Heart right ventricle (tissue), 16 donors: ENCODE measurements around the gene RELB. TPM values are rescaled to one million over a fixed set of nuclear protein-coding genes. Genes with fewer than 3 reads are reported as not detected.

Experiments
- ATAC-seq, 8 donors: fragments of 200-7000 bp; cut with Tn5 transposase; one replicate each; pipeline ENCODE4 v1.9.1; 2020; ENCODE audit warnings: mild to moderate bottlenecking in 8 of 8, moderate library complexity in 8 of 8, moderate number of reproducible peaks in 1 of 8
- DNase-seq, 2 donors: peaks; one replicate each; pipeline ENCODE4 v3.0.0-alpha.2; 2020
- H3K27ac ChIP-seq, 10 donors: fragments of 200-600 bp; sonication (generic) in 2 of 10; one replicate each; pipeline versions ENCODE4 v1.5.0 to v1.8.0; 2020 to 2022; ENCODE audit warnings: mild to moderate bottlenecking in 3 of 10
- H3K27me3 ChIP-seq, 7 donors: fragments of 200-600 bp; one replicate each; pipeline ENCODE4 v1.8.0; 2021 to 2022; ENCODE audit warnings: mild to moderate bottlenecking in 2 of 7
- H3K36me3 ChIP-seq, 9 donors: fragments of 200-600 bp; sonication (generic) in 1 of 9; one replicate each; pipeline versions ENCODE4 v1.5.0 to v1.8.0; 2020 to 2022; ENCODE audit warnings: mild to moderate bottlenecking in 2 of 9
- H3K4me1 ChIP-seq, 9 donors: fragments of 200-600 bp; sonication (generic) in 1 of 9; one replicate each; pipeline versions ENCODE4 v1.5.0 to v1.8.0; 2020 to 2022; ENCODE audit warnings: mild to moderate bottlenecking in 4 of 9
- H3K4me3 ChIP-seq, 10 donors: fragments of 200-600 bp; sonication (generic) in 2 of 10; one replicate each; pipeline versions ENCODE4 v1.5.0 to v1.8.0; 2020 to 2022; ENCODE audit warnings: mild to moderate bottlenecking in 7 of 10, moderate library complexity in 2 of 10
- H3K9me3 ChIP-seq, 11 donors: fragments of 200-600 bp in 10 of 11; sonication (generic) in 2 of 11; one replicate each; pipeline versions ENCODE4 v1.5.0 to v1.8.0; 2013 to 2022; ENCODE audit warnings: mild to moderate bottlenecking in 2 of 11, control low read depth in 1 of 11, moderate library complexity in 1 of 11
- CTCF ChIP-seq, 9 donors: fragments of 200-600 bp; sonication (generic) in 2 of 9; IDR thresholded peaks; one replicate each; pipeline versions ENCODE4 v1.5.0 to v1.8.0; 2021 to 2022; ENCODE audit warnings: antibody characterized with exemption in 9 of 9, mild to moderate bottlenecking in 5 of 9, moderate library complexity in 1 of 9
- WGBS, 2 donors: extraction: QIAGEN DNeasy Blood & Tissue Kit; methylation state at CpG; one replicate each; pipeline ENCODE4 v1.1.7; 2013; ENCODE audit warnings: inconsistent platforms in 1 of 2; 5-methylcytosine and 5-hydroxymethylcytosine counted together
- intact Hi-C, 10 donors: fragments of 100-400 bp; cut with DNase I; formaldehyde crosslinking; loops; one replicate each; pipeline versions ENCODE4 v1.11.1 to v1.14.2; 2022
- polyA plus RNA-seq, 2 donors: library from polyadenylated mRNA; stranded (reverse); fragments of 200-250 nt; gene quantifications; one replicate each; pipeline ENCODE4 v1.2.3, GENCODE V29; 2013
- total RNA-seq, 10 donors: library from RNA; stranded (reverse); fragmentation: NEBNext Ultra II Directional in 3 of 10; extraction: Animal tissue kit (Norgen Biotek cat#: 25700) in 3 of 10; gene quantifications; one replicate each; pipeline versions ENCODE4 v1.2.1 to v1.2.4, GENCODE V29; 2021 to 2023
- donor health status: Arrhythmogenic right ventricular cardiomyopathy.
- donor health status: ischemic (EF 13 %, LVEDD 7.1; RV severe dilation, severe dysfunction).
- donor health status: healthy with polysubstance abuse.
- donor health status: DM: no; HTN: yes; CAD: no.
- donor health status: DM: no; HTN: no; CAD: no.
- donor health status: ischemic (EF 25% LVEDD 6.9; RV normal size, moderate dysfunction).
- donor health status: ischemic (EF 25% LVEDD 5.7; RV mildly dilated, moderate dysfunction).
- donor health status: healthy.
- donor health status: DM: yes; HTN: yes; CAD: no.
- donor health status: Ischemic cardiomyopathy.
- donor health status: ischemic (EF 35%, LVEDD 5.7; RV mildly dilated, moderate dysfunction).
- donor health status: nonischemic (EF 11% LVEDD 7.7; RV severe dilation, severe dysfunction).
- donor health status: DM: yes; HTN: yes; CAD: no.
- donor health status: PGD.
- donor health status: ischemic (EF 29% LVEDD 5.4; RV normal size, mild dysfunction).
- donor health status: nonischemic (EF 23%, LVEDD 6.1; RV moderate dilation, normal function).

The RELB gene
- total and polyA plus RNA-seq, 12 donors = 1.3 to 19.3 (median 5.5) TPM

GRCh38 chr19:45008552-45008951 lies 7.3 kb downstream of the RELB start:
- H3K27me3 ChIP-seq = no peaks in the 10 kb centered on the region
- no peak overlapping the region for H3K27ac ChIP-seq
- peaks cover 0 to 5% (median 0%) of the 10 kb centered on the region in 9 donors for H3K4me1 ChIP-seq
- TF ChIP-seq CTCF (IDR thresholded peaks at IDR 0.05) = no peak
- peaks cover 0 to 93% (median 0%) of the 10 kb centered on the region in 9 donors for H3K36me3 ChIP-seq
- no peak for ATAC-seq
- DNase-seq = no peak
- intact Hi-C loops = no loop called here
- H3K9me3 ChIP-seq = no peaks in the 10 kb centered on the region
- WGBS, 2 donors = 79 to 83% methylated on average over 10 of the region's 10 CpGs
- H3K4me3 ChIP-seq = no peak overlapping the region

GRCh38 chr19:45009625-45010255 lies 8.5 kb downstream of the RELB start:
- peaks cover 0 to 93% (median 0%) of the 10 kb centered on the region in 9 donors for H3K36me3 ChIP-seq
- TF ChIP-seq CTCF (IDR thresholded peaks at IDR 0.05) = no peak
- WGBS, 2 donors = 92 to 98% methylated on average over 9 of the region's 9 CpGs

GRCh38 chr19:45010306-45010705 lies 9.0 kb downstream of the RELB start:
- no peak overlapping the region for H3K27ac ChIP-seq
- no peak overlapping the region for H3K4me3 ChIP-seq
- no peak for DNase-seq
- no peak for TF ChIP-seq CTCF (IDR thresholded peaks at IDR 0.05)
- no peak for ATAC-seq
- H3K36me3 ChIP-seq = peaks cover 0 to 93% (median 0%) of the 10 kb centered on the region in 9 donors
- H3K9me3 ChIP-seq = no peaks in the 10 kb centered on the region
- 57 to 74% methylated on average over 6 of the region's 6 CpGs for WGBS, 2 donors
- intact Hi-C loops = no loop called here
- no peaks in the 10 kb centered on the region for H3K27me3 ChIP-seq
- H3K4me1 ChIP-seq = peaks cover 0 to 5% (median 0%) of the 10 kb centered on the region in 9 donors

More at GRCh38 chr19:45009625-45010255, 8.5 kb downstream of the RELB start:
- ATAC-seq (no peak), DNase-seq (no peak)
- Histone ChIP-seq H3K27me3 (no peaks in the 10 kb centered on the region), H3K4me1 (peaks cover 0 to 5% (median 0%) of the 10 kb centered on the region in 9 donors), H3K4me3 (no peak overlapping the region), H3K9me3 (no peaks in the 10 kb centered on the region), H3K27ac (no peak overlapping the region)
- intact Hi-C loops = no loop called here

- intact Hi-C loops = no loop called here
- Histone ChIP-seq H3K4me3 (no peak overlapping the region), H3K36me3 (peaks cover 0 to 91% (median 0%) of the 10 kb centered on the region in 9 donors), H3K27me3 (no peaks in the 10 kb centered on the region), H3K4me1 (peaks cover 0 to 3% (median 0%) of the 10 kb centered on the region in 9 donors), H3K27ac (no peak overlapping the region), H3K9me3 (no peaks in the 10 kb centered on the region)
- 97% methylated on average over 40 to 42 of the region's 42 CpGs for WGBS, 2 donors
- no peak for TF ChIP-seq CTCF (IDR thresholded peaks at IDR 0.05)
- no peak for DNase-seq
- peak in 1 of 8 donors; percentile 39 for ATAC-seq
These were observed 10.7 kb downstream of the RELB start for GRCh38 chr19:45011959-45012358.
